Measurements from ENCODE around the gene IHH. TPM values are rescaled to one million over a fixed set of nuclear protein-coding genes. Genes with fewer than 3 reads are reported as not detected.

IHH gene
- total RNA-seq, 2 experiments from 2014 or later, result not detected

DNA sequence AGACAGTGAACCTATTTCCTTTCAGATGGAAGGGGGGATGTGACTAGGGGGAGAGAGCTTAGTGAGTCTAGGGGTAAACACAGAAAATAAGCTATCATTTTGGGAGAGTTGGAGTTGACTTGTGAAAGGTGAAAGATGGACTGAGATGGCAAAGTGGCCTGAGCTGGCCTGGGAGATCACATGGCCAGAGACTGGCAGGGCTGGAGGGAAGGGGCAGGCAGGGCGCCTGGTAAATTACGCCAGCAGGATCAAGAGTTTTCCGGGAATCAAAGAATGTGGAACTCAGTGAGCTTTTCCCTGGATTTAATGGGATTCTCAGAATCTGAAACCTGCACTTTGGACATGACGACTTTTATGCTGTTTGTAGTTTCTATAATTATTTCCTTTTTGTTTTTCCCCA is 18.6 kb downstream of the IHH start:
- ATAC-seq (ENCODE audit: low read depth) (no peak), DNase-seq (no peak)
- POLR2A ChIA-PET, result no interaction called here
- H3K4me3 Mint-ChIP-seq, result no peak overlapping the region
- no peaks in the 10 kb centered on the region for H3K9me3 Mint-ChIP-seq
- no peaks in the 10 kb centered on the region for H3K36me3 Mint-ChIP-seq
- no peak overlapping the region for H3K27ac Mint-ChIP-seq
- H3K4me1 Mint-ChIP-seq, result peaks cover 4% of the 10 kb centered on the region
- H3K27me3 Mint-ChIP-seq, result peaks cover 39% of the 10 kb centered on the region

DNA sequence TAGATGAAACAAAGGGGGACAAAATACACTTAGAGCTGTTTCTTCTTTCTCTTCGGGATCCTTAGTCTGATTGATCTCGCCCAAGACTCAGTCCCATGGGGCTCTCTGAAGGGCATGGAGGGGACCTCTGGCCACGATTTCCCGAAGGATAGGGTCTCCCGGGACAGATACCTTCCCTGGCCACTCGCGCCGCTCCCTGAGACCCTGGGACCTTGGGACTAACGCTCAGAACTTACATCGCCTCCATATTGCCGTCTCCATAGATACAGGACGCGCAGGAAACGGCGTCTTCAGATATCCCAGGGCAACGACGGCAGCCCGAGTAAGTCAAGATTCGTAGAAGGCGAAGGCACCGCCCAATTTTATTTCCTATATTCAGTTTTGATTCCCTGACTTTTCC is 19.5 kb downstream of the IHH start, which contains the start of gene CFAP65:
CFAP65 (minus strand) TSS at position 265 of the 400 bp plus-strand sequence. CDS start 2,468 bp downstream, outside the sequence.
- Mint-ChIP-seq H3K4me3 (peak within 1 kb of the TSS; percentile 1), H3K9me3 (no peaks in the 10 kb centered on the region), H3K27ac (no peak within 1 kb of the TSS), H3K36me3 (no peaks in the 10 kb centered on the region), H3K27me3 (peaks cover 35% of the 10 kb centered on the region), H3K4me1 (peaks cover 4% of the 10 kb centered on the region)
- DNase-seq, result no peak
- POLR2A ChIA-PET, result no interaction called here
- ATAC-seq (ENCODE audit: low read depth), result no peak

DNA sequence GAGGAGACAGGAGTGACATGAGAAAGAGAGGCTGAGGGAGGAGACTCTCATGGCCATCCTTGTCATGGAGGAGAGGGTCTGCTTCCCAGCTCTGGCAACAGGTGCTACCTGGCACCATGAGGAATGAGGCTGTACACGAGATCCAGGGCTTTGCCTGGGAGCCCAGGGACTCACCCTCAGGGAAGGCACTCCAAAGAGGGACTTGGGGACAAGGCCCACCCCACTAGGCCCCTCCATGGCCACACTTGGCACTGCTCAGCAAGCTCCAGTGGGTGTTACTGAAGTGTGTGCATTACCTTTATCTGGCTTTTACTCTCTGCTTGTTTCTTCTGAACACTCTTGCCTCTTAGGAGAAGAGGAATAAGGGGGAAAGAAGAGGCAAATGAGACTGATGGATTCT is 22.1 kb downstream of the IHH start:
- POLR2A ChIA-PET, result no interaction called here
- ATAC-seq (ENCODE audit: low read depth) (no peak), DNase-seq (no peak)
- Mint-ChIP-seq H3K27ac (no peak overlapping the region), H3K4me3 (no peak overlapping the region), H3K4me1 (peaks cover 4% of the 10 kb centered on the region), H3K27me3 (peaks cover 49% of the 10 kb centered on the region), H3K36me3 (no peaks in the 10 kb centered on the region), H3K9me3 (no peaks in the 10 kb centered on the region)

DNA sequence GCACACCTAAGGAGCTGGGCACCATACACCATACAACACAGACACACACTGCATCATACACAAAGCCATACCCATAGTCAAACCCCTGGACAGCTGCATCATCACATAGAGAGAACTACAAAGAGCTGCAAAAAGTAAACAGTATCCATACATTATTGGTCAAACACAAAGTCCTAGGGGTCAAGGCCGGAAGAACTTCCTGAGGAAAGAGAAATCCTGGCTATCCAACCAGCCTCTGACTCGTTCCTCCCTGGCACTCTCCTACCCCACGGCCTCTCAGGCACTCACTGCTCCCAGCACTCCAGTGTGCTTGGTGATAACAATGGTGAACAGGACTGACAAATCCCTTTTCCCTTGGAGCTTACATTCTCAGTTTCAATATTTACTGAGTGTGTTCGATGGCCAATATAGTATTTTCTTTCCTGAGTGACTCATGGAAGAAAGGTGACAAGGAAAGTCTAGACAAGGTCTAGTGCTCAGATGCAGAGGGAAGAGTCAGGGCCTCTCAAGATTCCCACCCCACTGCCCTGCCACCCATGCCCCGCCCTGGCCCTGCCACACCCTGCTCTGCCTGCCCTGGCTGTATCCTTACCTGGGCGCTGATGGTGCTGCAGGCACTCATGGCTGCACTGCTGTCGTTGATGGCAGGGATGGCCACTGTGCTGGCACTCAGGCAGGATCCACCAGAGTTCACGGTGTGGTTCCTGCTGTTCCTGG is 22.8 kb downstream of the IHH start:
- no peak for ATAC-seq (ENCODE audit: low read depth)
- no peak overlapping the region for H3K27ac Mint-ChIP-seq
- H3K4me3 Mint-ChIP-seq, result no peak overlapping the region
- H3K27me3 Mint-ChIP-seq, result peaks cover 49% of the 10 kb centered on the region
- H3K36me3 Mint-ChIP-seq, result no peaks in the 10 kb centered on the region
- peaks cover 4% of the 10 kb centered on the region for H3K4me1 Mint-ChIP-seq
- no peaks in the 10 kb centered on the region for H3K9me3 Mint-ChIP-seq
- DNase-seq, result no peak
- POLR2A ChIA-PET, result no interaction called here

DNA sequence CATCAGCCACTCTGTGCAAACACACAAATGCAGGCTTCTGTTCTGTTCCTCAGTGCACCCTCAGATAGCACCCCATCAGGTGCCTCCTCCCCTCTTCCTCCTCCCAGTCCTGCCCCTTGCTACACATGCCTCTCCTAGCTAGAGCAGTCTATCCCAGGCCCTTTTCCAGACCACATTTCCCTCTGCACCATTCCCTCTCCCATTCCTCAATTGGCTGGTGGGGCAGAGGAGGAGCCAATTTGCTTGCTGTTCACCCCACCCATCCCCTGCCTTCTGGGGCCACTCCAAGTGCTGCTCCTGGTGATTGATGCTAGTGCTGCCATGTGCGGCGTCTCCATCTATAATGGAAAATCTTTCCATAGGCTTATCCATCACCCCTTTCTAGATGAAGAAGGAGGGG is 24.8 kb downstream of the IHH start:
- Mint-ChIP-seq H3K9me3 (no peaks in the 10 kb centered on the region), H3K27ac (no peak overlapping the region), H3K27me3 (peaks cover 33% of the 10 kb centered on the region), H3K4me3 (no peak overlapping the region), H3K4me1 (no peaks in the 10 kb centered on the region), H3K36me3 (no peaks in the 10 kb centered on the region)
- ATAC-seq (ENCODE audit: low read depth) (no peak), DNase-seq (no peak)
- POLR2A ChIA-PET, result no interaction called here

DNA sequence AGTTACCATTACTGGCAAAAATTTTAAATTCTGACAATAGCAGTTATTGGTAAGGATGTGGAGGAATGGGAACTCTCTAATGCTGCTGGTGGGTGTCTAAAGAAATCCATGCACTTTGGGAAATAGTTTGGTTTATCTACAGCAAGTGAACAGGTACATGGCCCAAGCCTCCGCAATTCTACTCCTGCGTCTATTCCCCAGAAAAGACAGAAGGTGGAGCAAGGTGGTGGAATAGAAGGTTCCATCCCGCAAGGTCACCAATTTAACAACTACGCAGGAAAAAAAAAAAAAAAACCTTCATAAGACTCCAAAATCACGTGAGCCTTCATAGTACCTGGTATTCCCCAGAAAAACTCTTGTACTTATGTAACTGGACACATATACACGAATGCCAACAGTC is 25.9 kb downstream of the IHH start:
- Mint-ChIP-seq H3K36me3 (no peaks in the 10 kb centered on the region), H3K4me3 (no peak overlapping the region), H3K27ac (no peak overlapping the region), H3K4me1 (no peaks in the 10 kb centered on the region), H3K9me3 (no peaks in the 10 kb centered on the region), H3K27me3 (peaks cover 28% of the 10 kb centered on the region)
- POLR2A ChIA-PET, result no interaction called here
- DNase-seq, result no peak
- no peak for ATAC-seq (ENCODE audit: low read depth)

DNA sequence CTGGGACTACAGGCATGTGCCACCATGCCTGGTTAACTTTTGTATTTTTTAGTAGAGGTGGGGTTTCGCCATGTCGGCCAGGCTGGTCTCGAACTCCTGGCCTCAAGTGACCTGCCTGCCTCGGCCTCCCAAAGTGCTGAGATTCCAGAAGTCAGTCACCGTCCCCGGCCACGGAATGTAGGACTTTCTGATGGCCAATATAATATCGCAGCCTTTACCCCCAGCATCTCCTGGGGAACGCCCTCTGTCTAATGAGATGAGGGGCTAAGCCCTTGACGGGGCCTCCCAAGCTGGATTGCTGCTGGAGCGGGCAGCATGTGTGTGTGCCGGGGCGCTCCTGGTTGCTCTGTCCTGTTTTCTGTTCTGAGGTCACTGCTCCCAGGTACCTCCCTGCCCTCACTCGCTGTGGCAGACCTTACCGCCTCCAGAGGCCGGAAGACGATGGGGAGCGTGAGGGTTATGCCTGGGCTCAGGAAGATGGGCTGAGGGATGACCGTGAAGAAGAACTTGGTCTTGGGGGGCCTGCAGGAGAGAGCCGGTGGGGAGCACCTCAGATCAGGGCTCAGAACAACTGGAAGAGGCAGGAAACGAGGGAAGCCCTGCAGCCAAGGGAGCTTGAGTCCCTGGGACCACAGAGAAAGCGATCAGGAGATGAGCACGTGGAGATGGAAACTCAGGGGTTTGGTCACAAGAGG is 28.5 kb downstream of the IHH start:
- no peaks in the 10 kb centered on the region for H3K4me1 Mint-ChIP-seq
- DNase-seq, result no peak
- H3K9me3 Mint-ChIP-seq, result no peaks in the 10 kb centered on the region
- POLR2A ChIA-PET, result no interaction called here
- H3K27me3 Mint-ChIP-seq, result peaks cover 26% of the 10 kb centered on the region
- H3K27ac Mint-ChIP-seq, result no peak overlapping the region
- ATAC-seq (ENCODE audit: low read depth), result no peak
- H3K4me3 Mint-ChIP-seq, result no peak overlapping the region
- no peaks in the 10 kb centered on the region for H3K36me3 Mint-ChIP-seq

DNA sequence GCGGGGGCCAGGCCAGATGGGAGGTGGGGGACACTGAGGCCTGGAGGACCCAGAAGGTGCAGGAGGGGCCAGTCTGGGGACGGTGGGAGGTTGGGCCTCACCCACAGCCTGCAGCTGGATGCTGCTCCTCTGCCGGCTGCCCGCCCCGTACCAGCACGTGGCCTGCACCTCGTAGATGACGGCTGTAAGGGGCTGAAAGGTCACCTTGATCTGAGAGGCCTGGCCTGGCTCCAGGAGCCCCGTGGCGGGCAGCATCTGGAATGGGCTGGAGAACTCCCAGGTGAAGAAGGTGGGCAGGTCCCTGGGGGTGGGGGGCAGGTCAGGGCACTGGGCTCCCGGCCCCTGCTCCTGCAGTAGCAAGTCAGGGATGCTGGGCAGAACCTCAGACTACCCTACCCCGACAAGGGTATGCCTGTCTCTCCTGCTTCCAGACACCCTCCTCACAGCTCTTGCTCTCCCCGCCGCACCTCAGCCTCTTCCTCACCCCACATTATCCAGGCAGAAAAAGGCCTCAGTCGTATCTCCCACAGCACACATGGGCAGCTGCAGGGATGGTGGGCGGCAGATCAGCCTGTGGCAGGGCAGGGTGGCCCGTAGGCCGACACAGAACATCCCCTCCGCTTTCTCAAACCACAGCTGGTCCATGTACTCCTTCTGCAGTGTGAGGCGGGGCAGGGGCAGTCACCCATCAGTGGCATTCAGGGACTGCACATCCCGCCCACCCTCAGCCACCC is 29.5 kb downstream of the IHH start:
- Mint-ChIP-seq H3K4me1 (no peaks in the 10 kb centered on the region), H3K9me3 (no peaks in the 10 kb centered on the region), H3K36me3 (no peaks in the 10 kb centered on the region), H3K27me3 (peaks cover 26% of the 10 kb centered on the region), H3K4me3 (no peak overlapping the region), H3K27ac (no peak overlapping the region)
- DNase-seq (no peak), ATAC-seq (ENCODE audit: low read depth) (no peak)
- POLR2A ChIA-PET, result no interaction called here

DNA sequence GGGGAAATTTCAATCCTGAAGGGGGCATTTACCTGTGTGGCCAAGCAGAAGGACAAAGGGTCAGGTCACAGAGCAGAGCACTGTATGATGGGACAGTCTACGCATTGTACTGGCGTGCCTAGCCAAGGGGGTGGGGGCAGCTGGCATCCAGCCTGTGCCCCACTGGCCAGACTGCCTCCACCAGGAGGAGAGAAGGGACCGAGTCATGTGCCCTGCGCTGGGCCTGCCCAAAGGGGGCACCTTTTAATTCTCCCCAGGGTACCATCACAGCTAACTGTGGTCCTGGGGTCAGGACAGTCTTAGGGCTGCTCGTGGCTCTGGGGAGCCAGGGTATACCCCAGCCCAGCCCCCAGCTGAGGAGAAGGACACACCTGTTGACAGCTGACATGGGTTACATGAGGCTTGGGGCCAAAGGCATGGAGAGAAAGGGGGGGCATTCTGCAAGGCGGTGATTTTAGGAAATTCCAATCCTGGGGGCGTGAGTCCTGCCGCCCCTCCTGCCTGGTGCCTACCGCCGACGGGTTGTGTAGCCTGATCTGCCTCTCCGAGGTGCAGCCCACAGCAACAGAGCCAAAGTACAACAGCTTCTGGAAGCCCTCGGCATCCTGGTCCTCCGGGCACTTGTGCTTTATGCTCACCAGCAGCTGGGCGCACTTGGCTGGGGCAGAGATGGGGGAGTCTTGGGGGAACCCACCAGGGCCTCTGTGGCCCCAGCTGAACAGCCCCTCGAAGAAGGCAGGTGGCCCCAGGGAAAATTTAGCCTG is 30.4 kb downstream of the IHH start:
- H3K4me3 Mint-ChIP-seq, result no peak overlapping the region
- no peak for ATAC-seq (ENCODE audit: low read depth)
- no peaks in the 10 kb centered on the region for H3K36me3 Mint-ChIP-seq
- POLR2A ChIA-PET, result no interaction called here
- no peaks in the 10 kb centered on the region for H3K4me1 Mint-ChIP-seq
- peaks cover 24% of the 10 kb centered on the region for H3K27me3 Mint-ChIP-seq
- no peak for DNase-seq
- H3K9me3 Mint-ChIP-seq, result no peaks in the 10 kb centered on the region
- H3K27ac Mint-ChIP-seq, result no peak overlapping the region

DNA sequence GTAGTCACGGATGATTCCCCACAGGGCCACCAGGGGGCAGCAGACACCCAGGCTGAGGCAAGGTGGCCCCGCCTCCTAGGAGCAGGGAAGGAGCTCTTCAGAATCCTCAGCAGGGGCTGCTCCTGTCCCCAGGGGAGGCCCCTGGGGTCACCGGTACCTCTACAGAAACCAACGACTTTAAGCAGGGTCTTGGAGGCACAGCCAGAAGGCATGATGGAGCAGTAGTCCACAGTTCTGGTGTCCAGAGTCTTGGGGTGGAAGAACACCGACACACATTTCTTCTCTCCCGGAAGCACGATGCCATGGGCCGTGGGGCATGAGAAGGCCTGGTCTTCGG is 30.9 kb downstream of the IHH start:
- Mint-ChIP-seq H3K27me3 (peaks cover 21% of the 10 kb centered on the region), H3K27ac (no peak overlapping the region), H3K4me1 (no peaks in the 10 kb centered on the region), H3K4me3 (no peak overlapping the region), H3K36me3 (no peaks in the 10 kb centered on the region), H3K9me3 (no peaks in the 10 kb centered on the region)
- peak; percentile 83 for DNase-seq
- ATAC-seq (ENCODE audit: low read depth), result peak; percentile 73
- POLR2A ChIA-PET, result no interaction called here

DNA sequence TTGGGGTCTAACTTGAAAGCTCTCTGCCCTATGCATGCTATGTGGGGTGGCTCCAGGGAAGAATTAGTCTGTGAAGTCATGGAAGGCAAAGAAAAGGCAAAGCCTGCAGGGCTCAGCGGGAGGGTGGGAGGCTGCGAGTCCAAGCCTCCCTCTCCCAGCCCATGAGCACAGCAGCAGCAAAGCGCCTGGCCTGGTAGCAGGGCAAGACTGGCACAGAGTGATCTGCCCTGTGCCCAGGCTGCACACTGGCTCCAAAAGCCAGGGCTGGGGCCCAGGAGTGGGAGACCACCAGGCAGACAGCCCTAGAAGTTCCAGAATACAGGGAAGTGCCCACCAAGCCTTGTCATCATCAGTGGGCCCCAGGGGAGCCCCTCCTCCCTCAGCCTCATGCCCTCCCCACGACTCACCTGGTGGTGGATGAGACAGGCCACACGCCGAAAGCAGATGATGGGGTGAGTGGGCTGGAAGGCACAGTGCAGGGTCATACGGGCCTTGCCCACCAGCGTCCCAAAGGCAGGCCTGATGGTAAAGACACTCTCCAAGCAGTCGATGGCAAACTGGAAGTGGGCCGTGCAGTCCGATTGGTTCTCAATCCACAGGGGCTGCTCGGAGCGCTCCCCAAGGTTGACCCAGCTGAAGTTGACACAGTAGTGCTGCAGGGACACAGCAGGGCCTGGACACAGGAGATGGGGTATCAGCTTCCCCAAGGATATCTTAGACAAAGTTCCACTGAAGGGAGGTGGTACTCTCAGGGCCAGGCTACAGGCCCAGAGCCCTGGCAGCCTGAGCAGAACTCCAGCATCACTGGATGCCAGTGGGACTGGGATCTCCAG is 31.5 kb downstream of the IHH start:
- Mint-ChIP-seq H3K27ac (no peak overlapping the region), H3K9me3 (no peaks in the 10 kb centered on the region), H3K4me3 (no peak overlapping the region), H3K36me3 (no peaks in the 10 kb centered on the region), H3K4me1 (no peaks in the 10 kb centered on the region), H3K27me3 (peaks cover 16% of the 10 kb centered on the region)
- no peak for ATAC-seq (ENCODE audit: low read depth)
- DNase-seq, result no peak
- POLR2A ChIA-PET, result no interaction called here

DNA sequence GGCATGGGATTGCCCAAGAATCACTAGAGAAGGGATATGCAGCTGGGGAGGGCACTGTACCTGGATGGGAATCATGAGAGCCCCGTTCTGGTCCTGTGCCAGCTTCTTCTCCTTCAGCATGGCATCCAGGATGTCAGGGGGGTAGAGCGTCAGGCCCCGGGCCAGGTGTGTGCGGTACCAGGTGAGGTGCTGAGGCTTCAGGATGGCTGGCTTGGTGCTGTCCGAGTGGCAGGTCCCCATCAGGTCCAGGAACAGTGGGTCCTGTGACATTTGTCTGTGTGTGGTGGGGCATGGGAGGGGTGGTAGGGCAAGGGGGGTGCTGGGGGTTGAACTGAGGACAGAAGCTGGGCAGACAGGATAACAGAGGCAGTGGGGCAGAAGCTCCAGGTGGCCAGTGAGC is 32.6 kb downstream of the IHH start:
- no peak for ATAC-seq (ENCODE audit: low read depth)
- H3K36me3 Mint-ChIP-seq, result no peaks in the 10 kb centered on the region
- H3K9me3 Mint-ChIP-seq, result no peaks in the 10 kb centered on the region
- H3K4me1 Mint-ChIP-seq, result no peaks in the 10 kb centered on the region
- POLR2A ChIA-PET, result no interaction called here
- no peak overlapping the region for H3K27ac Mint-ChIP-seq
- H3K4me3 Mint-ChIP-seq, result no peak overlapping the region
- peaks cover 6% of the 10 kb centered on the region for H3K27me3 Mint-ChIP-seq
- no peak for DNase-seq

DNA sequence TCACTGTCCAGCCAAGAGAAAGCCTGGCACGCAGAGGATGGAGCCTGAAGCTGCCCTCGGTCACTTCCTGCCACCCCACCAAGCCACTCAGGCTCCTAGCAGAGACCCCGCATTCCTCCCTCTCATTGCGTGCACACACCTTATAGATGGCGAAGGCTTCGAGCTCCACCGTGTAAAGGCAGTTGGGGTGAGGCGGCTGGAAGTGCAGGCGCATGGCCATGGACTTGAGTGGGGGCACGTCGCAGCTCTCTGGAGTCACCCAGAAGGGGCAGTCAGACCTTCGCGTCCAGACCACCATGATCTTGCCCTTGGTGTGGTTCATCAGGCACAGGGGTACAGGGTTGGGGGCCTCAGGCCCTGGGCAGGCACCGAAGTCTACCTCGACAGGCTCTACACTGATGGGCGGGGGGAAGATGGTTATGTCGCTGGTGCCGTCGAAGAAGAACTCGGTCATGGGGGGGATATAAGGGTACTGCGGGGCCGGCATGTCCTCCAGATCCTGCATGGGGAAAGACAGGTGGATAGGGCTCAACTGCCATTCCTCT is 33.1 kb downstream of the IHH start:
- Mint-ChIP-seq H3K36me3 (no peaks in the 10 kb centered on the region), H3K27ac (no peak overlapping the region), H3K9me3 (no peaks in the 10 kb centered on the region), H3K4me1 (no peaks in the 10 kb centered on the region), H3K4me3 (no peak overlapping the region), H3K27me3 (peaks cover 5% of the 10 kb centered on the region)
- DNase-seq (no peak), ATAC-seq (ENCODE audit: low read depth) (no peak)
- POLR2A ChIA-PET, result no interaction called here

Data from activated naive CD8-positive, alpha-beta T cell treated with anti-CD3 and anti-CD28 coated beads, Interleukin-2, amount 10 ng/mL, durations not matched to agents 7 days and 5 days (primary cell).